Neural progenitor cell (in vitro differentiated cells): ENCODE results near the gene GDF11.

Source experiments
- CTCF ChIP-seq: fragments of 200-600 bp; sonication (generic); IDR thresholded peaks from 2 replicates; pipeline ENCODE4 v1.5.1; 2017; ENCODE audit warnings: antibody characterized with exemption, mild to moderate bottlenecking
- EZH2 ChIP-seq: fragments of 200-600 bp; sonication (generic); IDR thresholded peaks from 2 replicates; pipeline ENCODE4 v1.6.1; 2017; ENCODE audit warnings: antibody characterized with exemption, mild to moderate bottlenecking, moderate library complexity
- EZH2phosphoT487 ChIP-seq: fragments of 200-600 bp; sonication (generic); IDR thresholded peaks from 2 replicates; pipeline ENCODE4 v1.6.1; 2017; ENCODE audit warnings: antibody characterized with exemption

GRCh38 chr12:55732288-55732687, 10.6 kb upstream of the GDF11 start:
- TF ChIP-seq CTCF, result no peak
- TF ChIP-seq EZH2, result no peak
- no peak for TF ChIP-seq EZH2phosphoT487
